Measurements from ENCODE around the gene ORC5.

Gene ORC5

DNA sequence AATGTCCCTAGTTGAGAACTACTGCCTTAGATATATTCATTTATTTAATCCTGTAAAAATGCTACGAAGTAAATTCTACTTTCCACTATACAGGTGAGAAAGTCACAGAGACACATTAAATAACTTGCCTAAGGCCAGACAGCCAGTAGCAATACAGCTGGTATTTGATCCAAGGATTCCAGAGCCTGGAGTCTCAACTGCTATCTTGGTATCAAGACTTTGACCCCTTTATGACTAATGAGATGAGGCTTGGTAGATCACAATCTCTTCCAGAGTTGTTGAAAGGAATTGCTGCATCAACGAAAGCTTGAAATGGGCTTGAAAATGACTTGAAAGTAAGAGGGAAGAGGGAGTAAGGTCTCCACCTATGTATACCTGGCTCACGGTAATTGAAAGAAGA is 83.3 kb downstream of the ORC5 start:
- DNase-seq, result no peak

DNA sequence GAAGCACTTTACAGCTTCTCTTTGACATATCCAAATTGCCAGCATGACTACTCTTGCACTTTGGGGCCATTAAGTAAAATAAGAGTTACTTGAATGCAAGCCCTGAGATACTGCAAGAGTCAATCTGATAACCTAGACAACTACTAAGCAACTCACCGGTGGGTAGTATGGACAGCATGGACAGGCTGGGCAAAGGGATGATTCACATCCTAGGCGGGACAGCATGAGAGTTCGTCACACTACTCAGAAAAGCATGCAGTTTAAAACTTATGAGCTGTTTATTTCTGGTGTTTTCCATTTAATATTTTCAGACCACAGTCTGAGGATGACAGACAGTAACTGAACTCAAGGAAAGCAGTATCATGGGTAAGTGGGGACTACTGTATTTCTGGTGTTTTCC is 84.0 kb downstream of the ORC5 start:
- no peak for DNase-seq

DNA sequence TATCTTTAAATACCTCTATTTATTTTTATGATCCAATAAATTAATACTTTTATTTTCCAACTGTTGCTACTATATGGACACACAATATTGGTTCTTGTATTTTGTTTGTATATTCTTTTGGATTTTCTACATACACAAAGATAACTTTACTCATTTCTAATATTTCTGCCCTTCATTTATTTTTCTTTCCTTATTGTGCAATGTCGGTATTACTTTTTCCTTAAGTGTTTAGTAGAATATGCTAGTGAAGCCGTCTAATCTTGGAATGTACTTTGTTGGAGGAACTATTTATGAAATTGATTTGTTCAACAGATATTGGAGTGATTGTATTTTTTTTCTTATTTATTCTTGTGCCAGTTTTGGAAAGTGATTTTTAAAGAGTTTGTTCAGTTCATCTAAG is 94.0 kb downstream of the ORC5 start:
- DNase-seq, result no peak

DNA sequence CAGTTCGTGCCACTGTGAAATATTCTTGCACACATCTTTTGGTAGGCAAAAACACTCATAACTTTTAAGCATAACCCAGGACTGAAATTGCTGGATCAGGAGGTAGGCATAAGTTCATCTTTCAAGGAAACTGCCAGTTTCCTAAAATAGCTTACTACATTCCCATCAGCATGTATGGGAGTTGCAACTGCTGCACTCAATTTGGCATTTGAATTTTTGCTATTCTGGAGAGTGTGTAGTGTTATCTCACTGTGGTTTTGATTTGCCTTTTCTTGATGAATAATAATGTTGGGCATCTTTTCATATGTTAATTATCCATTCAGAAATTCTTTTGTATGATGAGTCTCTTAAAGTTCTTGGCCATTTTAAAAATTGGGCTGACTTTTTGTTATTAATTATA is 95.2 kb downstream of the ORC5 start:
- DNase-seq, result no peak

DNA sequence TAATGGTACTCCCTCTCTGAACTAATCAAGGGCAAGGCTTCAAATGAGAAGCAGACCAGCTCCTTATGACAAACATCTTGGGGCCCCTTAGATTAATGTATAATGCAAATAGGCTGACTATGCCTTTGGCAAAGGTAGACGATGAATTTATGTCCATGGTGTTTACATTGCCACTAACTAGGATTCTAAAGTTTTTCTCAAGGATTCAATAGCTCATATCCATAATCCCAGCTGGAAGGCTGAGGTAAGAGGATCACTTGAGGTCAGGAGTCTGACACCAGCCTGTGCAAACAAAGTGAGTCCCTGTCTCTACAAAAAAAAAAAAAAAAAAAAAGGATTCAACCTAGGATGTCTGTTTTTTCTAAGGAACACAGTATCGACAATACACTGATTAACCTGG is 96.5 kb downstream of the ORC5 start:
- DNase-seq, result no peak

DNA sequence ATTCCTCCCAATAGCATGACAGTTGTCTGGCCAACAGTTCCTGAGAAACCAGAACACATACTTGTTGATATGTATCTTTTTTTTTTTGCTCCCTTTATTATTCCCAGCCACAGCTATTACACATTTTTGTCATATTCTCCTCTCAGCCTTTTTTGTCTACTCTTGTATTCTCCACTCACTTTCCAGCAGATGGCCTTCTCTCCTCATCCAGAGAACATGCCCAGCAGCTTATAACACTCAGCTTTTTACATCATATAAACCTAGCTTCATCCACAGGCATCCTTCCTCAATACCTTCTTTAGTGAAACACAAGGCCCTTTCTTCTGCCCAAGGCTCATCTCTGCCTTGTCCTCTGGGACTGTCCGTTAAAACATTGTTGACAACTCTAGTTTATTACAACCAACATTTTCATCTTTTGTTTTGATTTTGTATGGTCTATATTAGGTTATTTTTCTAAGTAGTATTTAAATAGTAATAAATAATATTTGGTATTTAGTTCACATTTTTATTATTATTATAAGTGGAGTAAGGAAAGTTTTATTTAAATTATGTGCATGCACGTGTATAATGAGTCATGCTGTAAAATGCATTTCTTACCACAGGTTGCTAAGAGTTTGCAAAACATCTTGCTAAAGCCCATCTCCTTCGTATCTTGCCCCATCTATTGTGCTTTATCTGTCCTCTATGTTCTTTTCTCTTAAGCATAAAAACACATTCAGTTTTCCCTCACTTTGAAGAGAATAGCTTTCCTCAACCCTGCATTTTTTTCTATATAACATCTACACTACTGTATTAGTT is 101.5 kb downstream of the ORC5 start:
- DNase-seq, result no peak

DNA sequence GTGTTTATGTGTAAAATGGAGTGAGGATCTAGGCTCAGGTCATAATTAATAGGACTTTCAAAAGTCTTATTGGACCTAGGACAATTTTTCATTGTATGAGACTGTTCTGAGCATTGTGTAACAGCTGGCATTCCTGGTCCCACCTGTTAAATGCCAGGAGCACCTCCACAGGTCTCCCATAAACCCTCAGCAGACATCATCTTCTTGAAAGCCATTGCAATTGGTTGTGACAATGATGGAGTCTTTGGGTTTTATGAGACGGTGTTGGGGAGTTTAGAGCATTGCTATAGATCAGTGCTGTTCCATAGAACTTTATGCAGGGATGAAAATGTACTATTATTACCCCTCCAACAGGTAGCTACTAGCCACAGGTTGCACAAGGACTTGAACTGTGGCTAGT is 108.9 kb downstream of the ORC5 start:
- DNase-seq, result no peak

DNA sequence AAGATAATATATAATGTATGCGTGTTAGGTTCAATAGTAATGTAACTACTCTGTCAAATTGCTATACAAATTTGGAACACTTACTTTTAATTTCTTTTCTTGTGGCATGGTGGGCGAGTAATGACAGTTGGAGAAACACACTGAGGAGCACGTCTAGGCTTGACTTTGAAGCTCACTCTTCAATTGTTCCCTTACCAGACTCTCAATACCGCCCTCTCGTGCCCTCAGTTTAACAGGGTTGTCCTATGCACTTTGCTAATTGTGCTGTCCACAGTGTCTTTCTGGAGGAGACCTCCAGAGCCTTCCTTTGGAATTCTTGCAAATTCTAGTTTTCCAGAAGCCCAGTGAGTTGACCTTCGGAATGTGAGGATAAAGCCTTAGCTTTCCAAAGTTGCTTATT is 111.1 kb downstream of the ORC5 start:
- DNase-seq, result peak; percentile 12

DNA sequence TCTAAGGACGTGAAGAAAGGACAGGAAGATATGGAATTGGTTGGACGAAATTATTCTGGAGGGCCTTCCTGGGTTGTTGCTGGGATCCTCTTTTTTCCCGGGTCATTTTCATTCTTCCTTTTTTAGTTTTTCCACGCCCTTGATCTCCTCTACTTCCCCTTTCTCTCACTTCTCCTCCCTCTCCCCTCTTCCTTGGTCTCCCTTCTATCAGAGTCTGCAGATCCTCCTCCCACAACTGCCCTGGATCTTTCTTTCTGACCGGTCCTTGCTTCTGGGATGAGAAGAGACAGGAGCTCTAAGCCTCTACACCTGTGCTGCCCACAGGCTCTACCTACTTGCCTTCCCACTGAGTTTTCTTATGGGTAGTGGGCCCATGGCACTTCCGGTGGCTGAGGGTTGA is 114.7 kb downstream of the ORC5 start:
- no peak for DNase-seq

DNA sequence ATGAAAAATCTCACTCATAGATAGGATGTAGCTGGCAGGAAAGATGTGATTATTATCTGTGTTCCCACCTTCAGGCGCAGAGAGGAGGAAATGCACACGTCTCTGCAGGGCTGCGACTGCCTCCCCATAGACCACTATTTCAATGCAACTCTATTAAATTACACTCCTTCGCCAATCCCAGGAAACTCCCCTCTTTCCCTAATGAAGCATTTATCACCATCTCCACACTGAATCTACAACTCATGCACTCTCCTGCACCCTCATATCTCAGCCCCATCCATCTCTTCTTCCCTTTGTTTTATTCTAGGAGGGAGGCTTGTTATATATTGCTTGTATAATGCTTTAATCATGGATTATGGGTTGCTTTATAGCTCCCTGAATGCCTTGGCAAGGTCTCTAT is 116.6 kb downstream of the ORC5 start:
- DNase-seq, result no peak

DNA sequence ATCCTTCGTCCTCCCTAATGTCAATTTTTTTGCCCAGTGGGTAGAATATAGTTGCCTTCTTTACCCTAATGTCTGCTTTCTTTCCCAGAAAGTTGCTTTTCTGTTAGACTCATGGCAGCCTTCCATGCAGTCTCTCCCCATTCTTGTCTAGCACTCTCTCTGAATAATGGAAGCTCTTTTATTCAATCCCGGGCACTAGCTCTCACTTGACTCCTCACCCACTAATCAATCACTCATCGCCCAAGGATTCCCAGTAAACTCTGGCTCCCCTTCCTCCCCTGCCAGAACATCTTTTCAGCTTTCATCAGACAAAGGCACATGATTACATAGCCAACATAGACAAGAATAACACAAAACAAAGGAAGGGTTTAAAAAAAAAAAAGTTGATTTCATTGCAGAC is 118.2 kb downstream of the ORC5 start:
- DNase-seq, result no peak

DNA sequence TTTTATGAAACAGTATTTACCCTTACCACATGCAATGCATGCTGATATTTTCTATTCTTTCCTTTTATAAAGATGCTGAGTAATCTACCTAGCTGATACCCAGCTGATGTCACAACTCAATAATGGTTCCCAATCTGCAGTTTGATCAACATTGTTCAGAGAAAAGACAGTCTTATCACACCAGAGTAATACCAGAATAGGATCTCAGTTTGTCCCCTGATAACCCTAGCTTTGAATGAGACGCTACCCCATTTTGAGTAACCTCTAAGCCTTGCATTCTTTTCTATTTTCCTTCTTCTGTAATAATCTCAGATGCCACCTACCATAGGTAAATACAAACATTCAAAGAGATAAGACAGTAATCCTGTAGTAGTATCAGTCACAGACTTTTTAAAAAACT is 118.8 kb downstream of the ORC5 start:
- DNase-seq, result no peak

Data from DMS 273 treated with DMSO at 0.1 percent for 48 hours (cell line).